ENCODE measurements around the gene RHBDD1. TPM values are rescaled to one million over a fixed set of nuclear protein-coding genes. Genes with fewer than 3 reads are reported as not detected.

The RHBDD1 gene
- 10 to 100 TPM; 27.7 to 33.5 (median 32.1) TPM for polyA plus RNA-seq (ENCODE audit: insufficient read length in 4 of 4)

DNA sequence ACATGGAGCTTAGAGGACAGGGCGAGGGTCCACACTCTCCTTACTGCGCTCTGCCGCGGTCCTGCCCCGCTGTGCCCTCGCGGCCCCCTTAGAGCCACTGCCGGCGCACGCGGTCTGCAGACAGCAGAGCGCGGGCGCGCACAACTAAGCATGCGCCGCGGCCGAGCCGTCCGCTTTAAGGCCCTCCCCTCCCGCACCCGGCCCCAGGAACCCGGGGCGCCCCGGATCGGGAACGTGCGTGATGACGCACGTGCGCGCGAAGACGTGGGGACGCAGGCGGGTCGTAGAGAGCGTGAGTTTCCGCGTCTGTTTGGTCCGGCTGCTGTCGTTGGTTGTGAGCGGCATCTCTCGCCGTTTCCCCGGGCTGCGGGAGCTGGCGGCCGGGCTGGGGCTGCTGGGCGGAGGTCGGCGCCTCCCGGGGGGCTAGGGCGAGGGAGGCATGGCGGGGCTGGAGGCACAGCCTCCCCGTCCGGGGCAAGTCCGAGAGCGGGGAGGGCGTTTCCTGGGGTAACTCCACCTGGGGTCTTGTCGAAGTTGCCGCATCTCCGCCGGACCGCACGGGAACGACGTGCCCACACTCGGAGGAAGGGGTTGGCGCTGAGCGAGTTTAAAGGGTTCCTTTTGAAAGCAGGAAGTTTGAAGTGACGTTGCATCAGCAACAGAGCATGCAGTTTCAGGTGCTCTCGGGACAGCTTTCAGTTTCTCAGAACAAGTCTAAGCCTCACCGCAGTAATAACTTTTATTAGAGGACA, at the start of gene RHBDD1:
Gene RHBDD1 (plus strand): TSS at position 259 of the 752 bp plus-strand sequence. CDS start 28,640 bp downstream, outside the sequence.
- DNase-seq (ENCODE audit: low read depth in 4 of 4, low spot score in 3 of 4) = peak; percentile 86 to 89 (median 87)

GRCh38 chr2:226788064-226788463, 47.8 kb upstream of the RHBDD1 start:
- DNase-seq (ENCODE audit: low read depth in 4 of 4, low spot score in 3 of 4) = no peak

DNA sequence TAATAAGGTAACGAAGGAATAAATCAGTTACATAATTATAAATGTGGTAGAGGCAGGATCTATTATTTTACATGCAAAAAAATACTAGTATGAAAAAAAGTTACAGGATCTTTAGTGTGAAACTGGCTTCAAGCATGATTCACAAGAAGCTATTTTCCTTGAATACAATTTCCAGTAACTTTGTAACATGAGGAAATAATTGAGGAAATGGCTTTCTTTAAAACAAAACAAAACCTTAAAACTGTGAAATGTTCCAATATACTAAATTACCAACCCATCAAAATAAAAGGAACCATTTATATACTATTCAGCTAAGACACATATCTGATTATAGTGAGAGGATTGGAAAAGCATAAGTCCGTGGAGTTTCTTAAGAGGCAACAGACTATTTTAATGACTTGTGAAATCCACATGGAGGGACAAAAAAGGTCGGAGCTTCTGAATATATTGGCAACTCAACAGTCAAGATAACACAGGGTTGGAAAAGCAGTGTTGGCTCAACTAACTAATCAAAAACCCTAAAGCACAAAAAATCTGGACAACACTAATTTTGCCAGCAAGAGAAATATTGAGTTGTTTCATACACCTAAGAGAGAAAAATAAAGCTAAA, 46.9 kb upstream of the RHBDD1 start:
- no peak for DNase-seq (ENCODE audit: low read depth in 4 of 4, low spot score in 3 of 4)

DNA sequence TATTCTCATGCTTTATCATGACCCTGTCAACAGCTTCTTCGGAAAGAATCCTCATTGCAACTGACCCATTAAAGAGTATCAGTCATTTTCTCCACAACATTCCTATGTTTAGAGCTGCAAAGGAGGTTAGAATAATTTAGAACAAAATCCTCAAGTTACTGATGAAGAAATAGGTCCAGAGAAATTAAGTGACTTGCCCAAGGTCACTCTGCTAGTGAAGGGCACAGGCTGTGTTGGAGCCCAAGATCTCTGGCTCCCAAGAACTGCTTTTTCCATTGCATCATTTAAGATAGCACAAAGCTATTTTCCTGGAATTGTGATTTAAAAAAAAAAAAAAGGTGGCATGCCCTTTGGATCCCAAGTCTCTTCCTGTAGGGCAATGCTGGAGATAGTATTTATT, 45.8 kb upstream of the RHBDD1 start:
- no peak for DNase-seq (ENCODE audit: low read depth in 4 of 4, low spot score in 3 of 4)

DNA sequence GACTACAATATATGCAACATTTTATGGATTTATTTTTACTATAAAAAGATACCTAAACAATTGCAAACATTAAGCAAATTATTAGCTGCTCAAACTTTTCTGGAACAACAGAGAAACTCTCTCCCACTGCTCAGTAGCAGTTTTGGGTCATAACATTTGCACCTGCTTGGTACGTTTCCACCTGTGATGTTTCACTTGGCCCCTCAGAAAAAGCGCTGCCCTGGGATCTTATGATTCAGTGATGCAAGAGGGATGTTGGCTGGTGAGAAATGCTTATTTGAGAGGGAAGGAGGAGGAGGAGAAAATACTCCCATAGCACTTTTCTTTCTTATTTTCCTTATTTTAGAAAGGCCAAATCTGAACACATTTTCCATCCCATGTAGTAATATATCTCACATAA, 45.4 kb upstream of the RHBDD1 start:
- DNase-seq (ENCODE audit: low read depth in 4 of 4, low spot score in 3 of 4) = no peak

GRCh38 chr2:226791056-226791486, 44.8 kb upstream of the RHBDD1 start:
- no peak for DNase-seq (ENCODE audit: low read depth in 4 of 4, low spot score in 3 of 4)

DNA sequence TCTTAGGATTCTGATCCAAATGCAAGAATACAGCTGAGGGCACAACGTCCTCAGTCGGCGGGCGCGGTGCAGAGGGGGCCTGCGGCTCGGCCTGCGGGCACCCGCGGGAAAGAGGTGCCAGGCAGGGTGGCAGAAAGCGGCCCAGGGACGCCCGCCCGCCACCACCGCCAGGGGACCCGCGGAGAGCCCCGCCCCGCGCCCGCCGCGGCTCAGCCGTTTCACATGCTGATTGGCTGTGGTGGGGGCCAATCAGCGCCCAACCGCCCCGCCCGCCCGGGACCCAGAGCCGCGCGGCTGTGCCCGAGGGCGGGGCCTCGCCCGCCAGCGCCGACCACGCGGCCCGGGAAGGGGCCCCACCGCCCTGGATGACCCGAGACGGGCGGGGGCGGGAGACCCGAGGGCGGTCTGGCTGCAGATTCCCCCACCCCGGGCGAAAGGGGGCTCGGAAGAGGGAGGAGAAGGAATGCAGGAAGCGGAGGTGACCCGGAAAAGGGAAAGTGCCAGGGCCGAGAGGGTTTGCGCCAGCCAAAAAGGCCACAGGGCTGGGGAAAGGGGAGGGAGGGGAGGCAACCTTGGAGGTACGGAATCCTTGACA, 44.3 kb upstream of the RHBDD1 start:
- peak in 3 of 4 donors; percentile 71 to 79 (median 74) for DNase-seq (ENCODE audit: low read depth in 4 of 4, low spot score in 3 of 4)

DNA sequence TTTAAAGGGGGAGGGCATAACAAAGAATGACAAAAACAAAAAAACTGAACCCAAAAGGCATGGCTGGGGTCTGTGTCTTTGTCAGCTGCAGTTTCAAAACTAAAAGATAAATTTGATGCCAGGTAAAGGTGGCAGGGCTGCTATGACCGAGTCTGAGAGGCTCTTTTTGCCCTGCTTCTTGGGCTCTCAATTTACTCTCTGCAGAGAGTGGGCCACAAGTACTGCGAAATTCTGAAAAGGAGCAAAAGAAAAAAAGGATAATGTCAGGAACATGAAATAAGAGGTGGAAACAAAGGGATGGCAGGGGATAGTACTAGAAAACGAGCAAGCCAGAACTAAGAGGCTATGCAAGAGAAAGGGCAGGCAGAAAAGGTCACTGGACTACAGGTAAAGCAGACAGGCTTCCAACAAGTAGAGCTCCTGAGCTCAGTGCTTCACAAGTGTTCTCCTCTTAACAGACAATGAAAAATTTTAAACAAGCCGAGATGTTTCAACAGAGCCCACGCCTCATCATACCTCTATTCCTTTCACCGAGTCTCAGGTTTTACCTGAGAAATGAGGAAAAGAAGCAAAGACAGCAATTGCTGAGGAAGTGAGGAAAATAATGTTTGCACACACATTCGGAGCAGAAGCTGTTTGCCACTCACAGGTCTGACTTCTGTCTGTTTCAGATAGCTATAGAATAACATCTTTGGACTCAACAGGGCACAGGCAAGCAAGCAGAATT, 43.5 kb upstream of the RHBDD1 start:
- no peak for DNase-seq (ENCODE audit: low read depth in 4 of 4, low spot score in 3 of 4)

- DNase-seq (ENCODE audit: low read depth in 4 of 4, low spot score in 3 of 4) = no peak
Measured at GRCh38 chr2:226793646-226794045, 42.2 kb upstream of the RHBDD1 start.

- no peak for DNase-seq (ENCODE audit: low read depth in 4 of 4, low spot score in 3 of 4)
Measured at GRCh38 chr2:226794196-226794661, 41.6 kb upstream of the RHBDD1 start.

DNA sequence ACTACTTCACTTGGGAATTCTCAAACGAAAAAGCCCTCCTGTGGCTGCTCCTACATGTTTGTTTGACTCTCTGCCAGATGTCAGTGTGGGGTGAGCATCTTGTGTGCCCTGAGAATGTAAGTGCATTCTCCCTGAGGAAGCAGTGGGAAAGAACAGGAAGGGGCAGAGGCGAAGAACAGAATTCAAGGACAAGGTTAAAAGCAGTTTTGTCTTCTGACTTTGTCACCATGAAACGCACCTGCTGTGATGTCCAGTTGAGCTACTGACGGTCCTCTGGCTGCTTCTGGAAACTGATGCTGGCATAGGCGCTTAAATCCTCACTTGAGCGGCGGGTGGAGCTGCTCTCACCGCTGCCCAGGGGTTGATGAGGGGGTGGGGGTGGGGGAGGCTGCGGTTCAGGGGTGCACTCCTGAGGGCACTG, 41.1 kb upstream of the RHBDD1 start:
- DNase-seq (ENCODE audit: low read depth in 4 of 4, low spot score in 3 of 4) = no peak

DNA sequence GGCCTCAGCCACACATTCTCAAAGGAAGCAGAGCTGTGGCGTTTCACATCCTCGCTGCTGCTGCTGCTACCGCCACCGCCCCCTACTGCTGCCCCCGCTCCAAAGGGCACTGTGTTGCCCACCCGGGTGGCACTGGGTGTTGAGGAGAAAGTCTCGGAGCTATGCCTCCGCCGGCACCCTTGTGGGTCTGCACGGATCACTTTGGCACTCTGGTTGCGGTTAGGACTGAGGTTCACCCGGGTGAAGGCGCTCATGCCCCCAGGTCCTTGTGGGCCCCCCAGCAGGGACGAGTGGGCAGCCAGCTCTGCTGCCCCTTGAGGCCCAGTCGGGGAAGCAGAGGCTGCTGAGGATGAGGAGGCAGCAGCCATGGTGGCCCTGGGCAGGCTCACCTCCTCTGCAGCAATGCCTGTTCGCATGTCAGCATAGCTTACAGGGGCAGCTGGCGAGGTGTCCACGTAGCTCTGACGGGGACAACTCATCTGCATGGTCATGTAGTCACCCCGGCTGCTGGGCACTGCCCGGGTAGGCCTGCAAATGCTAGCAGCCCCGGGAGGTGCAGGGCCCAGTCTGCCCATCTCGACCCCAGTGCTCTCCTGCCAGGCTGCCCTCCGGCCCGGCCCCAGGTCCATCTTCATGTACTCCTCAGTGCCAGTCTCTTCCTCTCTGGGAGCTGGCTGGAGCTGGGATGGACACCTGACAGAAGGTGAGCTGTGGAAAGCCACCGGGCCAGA, 40.4 kb upstream of the RHBDD1 start:
- DNase-seq (ENCODE audit: low read depth in 4 of 4, low spot score in 3 of 4) = no peak

- DNase-seq (ENCODE audit: low read depth in 4 of 4, low spot score in 3 of 4) = no peak
Measured at GRCh38 chr2:226796012-226796839, 39.6 kb upstream of the RHBDD1 start.

DNA sequence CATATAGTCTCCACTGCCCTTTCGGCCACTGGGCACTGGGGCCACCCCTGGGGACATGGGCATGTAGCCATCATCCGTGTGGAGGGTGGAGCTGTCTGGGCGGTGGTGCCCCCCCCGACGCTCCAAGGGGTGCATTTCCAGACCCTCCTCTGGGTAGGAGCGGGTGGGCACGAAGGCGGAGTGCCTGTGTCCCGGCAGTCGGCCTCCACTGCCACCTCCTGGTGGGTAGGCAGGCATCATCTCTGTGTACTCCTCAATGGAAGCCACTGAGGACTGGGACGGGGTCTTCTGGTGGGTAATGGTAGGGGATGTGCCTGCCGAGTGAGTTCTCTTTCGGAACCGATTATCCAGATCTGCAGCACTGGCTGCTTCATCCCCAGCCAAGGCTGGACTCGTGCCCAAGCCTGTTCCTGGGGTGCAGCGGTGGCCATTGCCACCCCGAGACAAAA, 39.0 kb upstream of the RHBDD1 start:
- DNase-seq (ENCODE audit: low read depth in 4 of 4, low spot score in 3 of 4) = no peak

- no peak for DNase-seq (ENCODE audit: low read depth in 4 of 4, low spot score in 3 of 4)
Measured at GRCh38 chr2:226797289-226797988, 38.4 kb upstream of the RHBDD1 start.

DNA sequence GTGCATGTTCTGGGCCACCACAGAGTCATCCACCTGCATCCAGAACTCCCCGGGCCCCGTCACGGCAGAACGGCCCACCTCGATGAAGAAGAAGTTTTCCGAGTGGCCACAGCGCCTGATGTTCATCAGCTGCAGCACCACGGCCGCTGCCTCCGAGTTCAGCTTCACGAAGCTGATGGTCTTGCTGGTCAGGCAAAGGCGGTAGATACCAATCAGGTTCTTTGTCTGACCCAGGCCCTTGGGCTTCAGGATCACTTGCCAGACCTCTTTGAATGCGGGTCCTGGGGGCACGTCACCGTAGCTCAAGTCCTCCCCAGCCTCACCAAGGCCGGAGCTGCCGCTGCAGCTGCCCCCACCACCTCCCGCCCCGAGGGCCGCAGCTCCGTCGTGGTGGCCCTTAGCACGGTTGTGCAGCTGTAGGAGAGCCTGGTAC, 37.8 kb upstream of the RHBDD1 start:
- no peak for DNase-seq (ENCODE audit: low read depth in 4 of 4, low spot score in 3 of 4)

GRCh38 chr2:226798422-226799210, 37.2 kb upstream of the RHBDD1 start:
- DNase-seq (ENCODE audit: low read depth in 4 of 4, low spot score in 3 of 4) = no peak

Measured in right renal pelvis (tissue), 4 donors.